Kidney (tissue), 14 donors: Measurements from ENCODE around the gene ARAP3. TPM values are rescaled to one million over a fixed set of nuclear protein-coding genes. Genes with fewer than 3 reads are reported as not detected.

ENCODE experiments used
- DNase-seq, 5 donors: peaks; one replicate each; pipeline ENCODE4 v3.0.0-alpha.2; 2013 to 2020
- FAIRE-seq: peaks from 2 replicates; lab custom pipeline; 2012; peaks lifted over from hg19 to GRCh38; lab: Jason Lieb, UNC
- H3K27ac ChIP-seq, 2 donors: one replicate each; pipeline ENCODE4 v1.7.0; 2013; ENCODE audit warnings: low read depth in 2 of 2, low read length in 2 of 2, inconsistent platforms in 1 of 2
- H3K27me3 ChIP-seq: one replicate; pipeline ENCODE4 v1.7.1; 2013; ENCODE audit warnings: low read length, inconsistent platforms; ENCODE audit not compliant: control insufficient read depth, insufficient read depth
- H3K36me3 ChIP-seq, 3 donors: one replicate each; pipeline versions ENCODE4 v1.7.0 to v1.7.1; 2013; ENCODE audit warnings: low read length in 3 of 3, control low read depth in 1 of 3, inconsistent platforms in 1 of 3; ENCODE audit not compliant: insufficient read depth in 3 of 3, control insufficient read depth in 2 of 3
- H3K4me1 ChIP-seq, 3 donors: one replicate each; pipeline versions ENCODE4 v1.7.0 to v1.7.1; 2013; ENCODE audit warnings: low read length in 3 of 3, inconsistent platforms in 1 of 3, low read depth in 1 of 3; ENCODE audit not compliant: control insufficient read depth in 2 of 3, insufficient read depth in 2 of 3
- H3K4me3 ChIP-seq, 3 donors: one replicate each; pipeline versions ENCODE4 v1.7.0 to v1.8.1; 2013; ENCODE audit warnings: low read length in 3 of 3, control low read depth in 1 of 3, inconsistent platforms in 1 of 3
- H3K9ac ChIP-seq, 3 donors: one replicate each; pipeline versions ENCODE4 v1.7.0 to v1.7.1; 2013; ENCODE audit warnings: low read length in 3 of 3, control low read depth in 1 of 3, inconsistent platforms in 1 of 3
- H3K9me3 ChIP-seq, 3 donors: one replicate each; pipeline versions ENCODE4 v1.7.0 to v1.7.1; 2013; ENCODE audit warnings: low read length in 3 of 3, control low read depth in 1 of 3, inconsistent platforms in 1 of 3; ENCODE audit not compliant: control insufficient read depth in 2 of 3, insufficient read depth in 1 of 3
- CTCF ChIP-seq: IDR thresholded peaks from 3 replicates; pipeline ENCODE4 v1.5.1; 2012; ENCODE audit warnings: mild to moderate bottlenecking, moderate library complexity, borderline replicate concordance; ENCODE audit not compliant: insufficient read depth; ENCODE audit errors: extremely low read depth
- intact Hi-C: fragments of 100-400 bp; cut with DNase I; formaldehyde crosslinking; loops from one replicate; pipeline ENCODE4 v1.11.1; 2022
- polyA plus RNA-seq: library from polyadenylated mRNA; stranded (reverse); fragments of 350-450 nt; fragmentation: Illumina TruSeq; extraction: RNeasy Lipid Tissue Mini Kit (QIAGEN cat#74804); gene quantifications from one replicate; pipeline ENCODE4 v1.2.3, GENCODE V29; 2014; ENCODE audit warnings: low read depth, low replicate concordance; ENCODE audit not compliant: insufficient read depth
- total RNA-seq: library from RNA; stranded (reverse); fragmentation: NEBNext Ultra II Directional; extraction: Animal tissue kit (Norgen Biotek cat#: 25700); gene quantifications from one replicate; pipeline ENCODE4 v1.2.1, GENCODE V29; 2021
- donor health status: control.
- donor health status: control.
- donor health status: control.
- donor health status: control.
- donor health status: control.
- donor health status: DM: yes; HTN: yes; CAD: no.
- donor health status: Normal renal cell carcinoma (clear cell type).

ARAP3 gene
- total and polyA plus RNA-seq, 2 donors from 2014 or later, result 7.2 to 19.8 TPM

- TF ChIP-seq CTCF, result no peak
- FAIRE-seq, result no peak
- Histone ChIP-seq H3K4me3 (no peak overlapping the region), H3K9me3 (no peaks in the 10 kb centered on the region), H3K27me3 (no peaks in the 10 kb centered on the region), H3K9ac (no peak overlapping the region), H3K27ac (no peak overlapping the region), H3K4me1 (no peaks in the 10 kb centered on the region), H3K36me3 (peaks cover 0 to 4% (median 2%) of the 10 kb centered on the region in 3 donors)
- intact Hi-C loops, result no loop called here
- DNase-seq, result no peak
These were observed 18.5 kb downstream of the ARAP3 start for GRCh38 chr5:141663506-141663905.

GRCh38 chr5:141662028-141662427 lies 20.0 kb downstream of the ARAP3 start:
- H3K9me3 ChIP-seq, result no peaks in the 10 kb centered on the region
- DNase-seq (no peak), FAIRE-seq (no peak)
- intact Hi-C loops, result no loop called here
- H3K4me3 ChIP-seq, result no peak overlapping the region
- TF ChIP-seq CTCF, result no peak
- H3K27ac ChIP-seq, result no peak overlapping the region
- no peaks in the 10 kb centered on the region for H3K4me1 ChIP-seq
- H3K9ac ChIP-seq, result no peak overlapping the region
- peaks cover 0 to 7% (median 2%) of the 10 kb centered on the region in 3 donors for H3K36me3 ChIP-seq
- no peaks in the 10 kb centered on the region for H3K27me3 ChIP-seq

GRCh38 chr5:141657937-141658545 lies 24.0 kb downstream of the ARAP3 start:
- no peak for TF ChIP-seq CTCF
- no peak overlapping the region for H3K27ac ChIP-seq
- intact Hi-C loops, result no loop called here
- H3K4me1 ChIP-seq, result no peaks in the 10 kb centered on the region
- DNase-seq (no peak), FAIRE-seq (no peak)
- H3K9me3 ChIP-seq, result no peaks in the 10 kb centered on the region
- H3K27me3 ChIP-seq, result no peaks in the 10 kb centered on the region
- H3K4me3 ChIP-seq, result no peak overlapping the region
- H3K36me3 ChIP-seq, result peaks cover 0 to 3% (median 2%) of the 10 kb centered on the region in 3 donors
- H3K9ac ChIP-seq, result no peak overlapping the region

- H3K36me3 ChIP-seq, result peaks cover 0 to 3% (median 2%) of the 10 kb centered on the region in 3 donors
- FAIRE-seq, result no peak
- no peak overlapping the region for H3K9ac ChIP-seq
These were observed 24.6 kb downstream of the ARAP3 start for GRCh38 chr5:141657404-141657803.

More at GRCh38 chr5:141657404-141657803, 24.6 kb downstream of the ARAP3 start:
- Histone ChIP-seq H3K4me3 (no peak overlapping the region), H3K4me1 (no peaks in the 10 kb centered on the region), H3K27me3 (no peaks in the 10 kb centered on the region), H3K27ac (no peak overlapping the region), H3K9me3 (no peaks in the 10 kb centered on the region)
- DNase-seq, result no peak
- TF ChIP-seq CTCF, result no peak
- intact Hi-C loops, result no loop called here
